Endothelial cell of umbilical vein (primary cell): Measurements from ENCODE around the gene TCEAL5. TPM values are rescaled to one million over a fixed set of nuclear protein-coding genes. Genes with fewer than 3 reads are reported as not detected.

ENCODE experiments used
- BruUV-seq: library from RNA; stranded (reverse); fragments of 400-500 nt; replicated peaks from 2 replicates; lab custom pipeline; 2021; lab: Mats Ljungman, UMichigan
- CTCF ChIA-PET: fragments of 300-600, 350-600 bp; sonication (Branson Sonifier 250); formaldehyde crosslinking; loops from one replicate; lab custom pipeline; 2021; ENCODE audit warnings: antibody characterized with exemption, inconsistent platforms; lab: Charles Lee
- POLR2A ChIA-PET: fragments of 300-600, 350-600 bp; sonication (Branson Sonifier 250); formaldehyde crosslinking; loops from one replicate; lab custom pipeline; 2021; ENCODE audit warnings: antibody characterized with exemption, inconsistent platforms; lab: Charles Lee
- DNase-seq: peaks from one replicate; pipeline ENCODE4 v3.0.0-alpha.2; 2011; ENCODE audit warnings: low read depth, low spot score
- FAIRE-seq: peaks from 2 replicates; lab custom pipeline; 2011; peaks lifted over from hg19 to GRCh38; lab: Jason Lieb, UNC
- H2AFZ ChIP-seq: 2 replicates; pipeline ENCODE4 v1.6.0; 2012; ENCODE audit warnings: low read depth, low read length, control low read depth, inconsistent platforms
- H3K27ac ChIP-seq: 2 replicates; pipeline ENCODE4 v1.5.1; 2011; ENCODE audit warnings: low read depth, mild to moderate bottlenecking, control low read depth, low read length, moderate library complexity; ENCODE audit not compliant: insufficient read depth
- H3K27me3 ChIP-seq, 2 experiments: 2 replicates each; pipeline versions ENCODE4 v1.6.0 to v1.6.1; 2011; ENCODE audit warnings: low read length in 2 of 2, mixed read lengths in 1 of 2; ENCODE audit not compliant: control insufficient read depth in 2 of 2, insufficient read depth in 2 of 2
- H3K36me3 ChIP-seq, 2 experiments: 2 replicates in 1 of 2; 3 replicates in 1 of 2; pipeline ENCODE4 v1.5.1; 2011; ENCODE audit warnings: low read length in 2 of 2, mild to moderate bottlenecking in 1 of 2, moderate library complexity in 1 of 2; ENCODE audit not compliant: control insufficient read depth in 2 of 2, insufficient read depth in 2 of 2; ENCODE audit errors: extremely low read depth in 1 of 2
- H3K4me1 ChIP-seq: 3 replicates; pipeline ENCODE4 v1.5.1; 2011; ENCODE audit warnings: mild to moderate bottlenecking, low read length; ENCODE audit not compliant: control insufficient read depth, insufficient read depth; ENCODE audit errors: extremely low read depth
- H3K4me2 ChIP-seq: 2 replicates; pipeline ENCODE4 v1.6.1; 2011; ENCODE audit warnings: low read length, control low read depth, mixed read lengths; ENCODE audit not compliant: insufficient read depth
- H3K4me3 ChIP-seq, 3 experiments: fragments of 200-600 bp in 1 of 3; sonication (generic), shearing (Covaris generic) in 1 of 3; replicated peaks in 1 of 3; 2 replicates each; pipeline ENCODE4 v1.5.1; 2011 to 2016; ENCODE audit warnings: control low read depth in 3 of 3, low read length in 3 of 3, mild to moderate bottlenecking in 2 of 3, inconsistent platforms in 1 of 3, low read depth in 1 of 3, moderate library complexity in 1 of 3; ENCODE audit not compliant: insufficient read depth in 1 of 3
- H3K79me2 ChIP-seq: 2 replicates; pipeline ENCODE4 v1.6.0; 2012; ENCODE audit warnings: low read length, inconsistent platforms; ENCODE audit not compliant: control insufficient read depth, insufficient read depth
- H3K9ac ChIP-seq: replicated peaks from 2 replicates; pipeline ENCODE3; 2011; ENCODE audit warnings: low read length, control low read depth; ENCODE audit not compliant: insufficient read depth; ENCODE audit errors: extremely low read depth
- H3K9me1 ChIP-seq: replicated peaks from 3 replicates; pipeline ENCODE4 v1.6.0; 2011; ENCODE audit warnings: mild to moderate bottlenecking, low read length; ENCODE audit not compliant: control insufficient read depth, insufficient read depth; ENCODE audit errors: extremely low read depth
- H3K9me3 ChIP-seq: replicated peaks from 2 replicates; pipeline ENCODE4 v1.5.1; 2012; ENCODE audit warnings: low read length, inconsistent platforms; ENCODE audit not compliant: control insufficient read depth, insufficient read depth
- H4K20me1 ChIP-seq: replicated peaks from 2 replicates; pipeline ENCODE3; 2011; ENCODE audit warnings: mild to moderate bottlenecking, low read length; ENCODE audit not compliant: control insufficient read depth, insufficient read depth; ENCODE audit errors: extremely low read depth
- EZH2 ChIP-seq: IDR thresholded peaks from 2 replicates; pipeline ENCODE4 v1.6.1; 2012; ENCODE audit warnings: borderline replicate concordance, low read depth, mild to moderate bottlenecking, moderate library complexity, low read length, inconsistent platforms; ENCODE audit not compliant: severe bottlenecking
- GATA2 ChIP-seq: IDR thresholded peaks from 2 replicates; pipeline ENCODE4 v1.7.0; 2011; ENCODE audit warnings: low read depth, mild to moderate bottlenecking, moderate library complexity, mixed read lengths, low read length; ENCODE audit not compliant: insufficient read length, insufficient read depth
- JUN ChIP-seq: IDR thresholded peaks from 2 replicates; pipeline ENCODE4 v1.6.1; 2011; ENCODE audit warnings: borderline replicate concordance, low read depth; ENCODE audit not compliant: insufficient read length, insufficient read depth
- POLR2A ChIP-seq: IDR thresholded peaks from 2 replicates; pipeline ENCODE4 v1.6.1; 2012; ENCODE audit warnings: low read depth, mild to moderate bottlenecking, control low read depth, low read length
- dilution Hi-C: fragments of 300-500 bp; cut with MboI; formaldehyde crosslinking; loops from one replicate; pipeline ENCODE4 v1.15.0; 2019; ENCODE audit warnings: low sequenced_read_pairs; ENCODE audit not compliant: extremely low pct_ligation_motif_present
- intact Hi-C: fragments of 100-400 bp; cut with micrococcal nuclease; formaldehyde crosslinking; loops from one replicate; pipeline ENCODE4 v1.10.0; 2022
- polyA plus RNA-seq, 4 experiments: library from polyadenylated mRNA; depleted of rRNA in 3 of 4; stranded (reverse) in 3 of 4; unstranded in 1 of 4; fragments of >200 nt; gene quantifications; 2 replicates each; pipeline versions ENCODE4 v1.2.1 to v1.2.3, GENCODE V29; 2011 to 2012; ENCODE audit warnings: missing spikeins in 1 of 4
- total RNA-seq: library from RNA; stranded (reverse); gene quantifications from 2 replicates; pipeline ENCODE4 v1.2.3, GENCODE V29; 2021
- TF ChIP-seq, protein P1 (sequence below): IDR thresholded peaks from 2 replicates; pipeline ENCODE4 v1.6.1; 2011; ENCODE audit not compliant: insufficient read depth, insufficient read length

TCEAL5 gene
- total and polyA plus RNA-seq, 2 donors (not counting 3 experiments of a cell fraction or from before 2014, with no cell fraction given) = not detected

DNA sequence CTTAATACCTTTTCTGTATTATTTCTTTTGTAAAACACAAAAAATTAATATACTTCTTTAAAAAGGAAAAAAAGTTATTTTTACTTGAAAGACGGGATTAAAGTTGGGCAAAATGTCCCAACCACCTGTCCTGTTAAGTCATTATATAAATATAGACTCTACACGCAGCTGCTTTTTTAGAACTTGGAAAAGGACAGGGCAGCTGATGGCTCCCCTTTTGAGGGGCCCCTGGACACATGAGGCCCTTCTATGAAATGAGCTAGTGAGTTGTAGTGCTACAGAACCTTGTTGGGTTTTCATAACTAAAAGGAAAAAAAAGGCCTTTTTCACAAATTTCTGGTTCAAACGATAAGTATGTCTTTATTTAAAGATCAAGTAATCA, 34.8 kb upstream of the TCEAL5 start:
- no peaks in the 10 kb centered on the region for H3K36me3 ChIP-seq
- H3K4me2 ChIP-seq = no peak overlapping the region
- peaks cover 5 to 9% of the 10 kb centered on the region in 2 experiments for H3K27me3 ChIP-seq
- intact Hi-C loops (no loop called here), dilution Hi-C loops (no loop called here)
- BruUV-seq = no TSS peak
- no peaks in the 10 kb centered on the region for H3K4me1 ChIP-seq
- no peak for FAIRE-seq
- no peak overlapping the region for H3K4me3 ChIP-seq
- H3K9me3 ChIP-seq = no peaks in the 10 kb centered on the region
- no peak overlapping the region for H3K27ac ChIP-seq
- no peaks in the 10 kb centered on the region for H3K79me2 ChIP-seq
- ChIA-PET CTCF (no interaction called here), POLR2A (no interaction called here)
- H3K9ac ChIP-seq = no peak overlapping the region
- no peak overlapping the region for H2AFZ ChIP-seq
- no peaks in the 10 kb centered on the region for H4K20me1 ChIP-seq
- H3K9me1 ChIP-seq = no peaks in the 10 kb centered on the region
- TF ChIP-seq POLR2A (no peak), EZH2 (no peak), JUN (no peak), GATA2 (no peak)
- TF ChIP-seq, protein P1, sequence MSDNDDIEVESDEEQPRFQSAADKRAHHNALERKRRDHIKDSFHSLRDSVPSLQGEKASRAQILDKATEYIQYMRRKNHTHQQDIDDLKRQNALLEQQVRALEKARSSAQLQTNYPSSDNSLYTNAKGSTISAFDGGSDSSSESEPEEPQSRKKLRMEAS = no peak
- DNase-seq = no peak

DNA sequence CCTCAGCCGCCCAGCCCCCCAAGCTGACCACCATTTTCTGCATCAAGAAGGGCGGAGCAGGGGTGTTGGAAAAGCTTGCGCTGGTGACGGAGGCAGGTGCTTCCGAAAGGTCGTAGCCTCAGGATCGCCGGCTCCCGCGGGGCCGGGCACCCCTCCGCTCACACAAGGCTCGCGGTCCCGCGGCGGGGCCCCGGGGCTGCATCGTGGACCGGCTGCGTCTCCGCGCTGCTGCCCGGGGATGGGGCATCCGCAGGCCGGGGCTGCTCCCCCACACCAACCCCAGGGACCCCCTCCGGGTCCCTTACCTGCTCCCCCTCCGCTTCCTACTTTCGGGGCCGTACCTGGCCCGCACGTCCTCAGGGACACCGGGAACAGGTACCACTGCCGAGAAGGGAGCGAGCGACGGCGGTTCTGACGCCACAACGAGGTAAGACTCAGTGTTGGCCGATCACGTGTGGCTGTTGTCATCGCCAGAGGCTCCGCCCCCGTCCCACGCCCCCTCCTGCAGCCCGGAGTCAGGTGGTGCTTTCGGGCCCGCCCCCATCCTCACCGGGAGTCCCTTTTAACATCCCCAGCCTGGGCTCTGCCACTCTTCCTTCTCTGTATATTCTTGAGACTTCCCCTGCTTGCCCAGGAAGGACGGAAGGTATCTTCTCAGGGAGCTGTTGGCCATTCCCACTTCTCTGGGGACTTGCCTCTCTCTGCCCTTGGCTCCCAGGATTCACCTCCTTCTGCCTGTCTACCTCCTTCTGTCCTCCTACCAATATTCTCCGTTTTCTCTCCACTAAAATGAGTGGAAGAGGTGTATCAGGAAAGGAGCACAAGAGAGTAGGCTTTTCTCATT, 34.2 kb upstream of the TCEAL5 start, which contains the start of gene BEX2:
Gene BEX2, minus strand, starts transcription at position 436 of the 844 bp plus-strand sequence. CDS start 1,014 bp downstream, outside the sequence.
- H3K4me3 ChIP-seq = peak within 1 kb of the TSS in 1 of 3 experiments; percentile 48
- TF ChIP-seq, protein P1 = no peak
- TF ChIP-seq GATA2 = no peak
- H3K27me3 ChIP-seq = peaks cover 5 to 9% of the 10 kb centered on the region in 2 experiments
- no TSS peak for BruUV-seq
- H2AFZ ChIP-seq = peak within 1 kb of the TSS; percentile 60
- DNase-seq (peak; percentile 25), FAIRE-seq (peak; percentile 75)
- H4K20me1 ChIP-seq = no peaks in the 10 kb centered on the region
- no peak within 1 kb of the TSS for H3K9ac ChIP-seq
- no peaks in the 10 kb centered on the region for H3K79me2 ChIP-seq
- ChIA-PET POLR2A (no interaction called here), CTCF (no interaction called here)
- dilution Hi-C loops (no loop called here), intact Hi-C loops (no loop called here)
- no peaks in the 10 kb centered on the region for H3K9me3 ChIP-seq
- H3K4me1 ChIP-seq = no peaks in the 10 kb centered on the region
- no peaks in the 10 kb centered on the region for H3K36me3 ChIP-seq
- H3K9me1 ChIP-seq = no peaks in the 10 kb centered on the region
- H3K4me2 ChIP-seq = peak within 1 kb of the TSS; percentile 66
- H3K27ac ChIP-seq = no peak within 1 kb of the TSS
